ENCODE data around the gene PBX1.

- TF ChIP-seq EZH2phosphoT487 (IDR thresholded peaks at IDR 0.05; ENCODE audit: low read depth, severe bottlenecking, unreplicated experiment) = no peak
- TF ChIP-seq EZH2 (IDR thresholded peaks at IDR 0.05; ENCODE audit: borderline replicate concordance) = no peak
Measured at GRCh38 chr1:164768619-164769018, 209.6 kb downstream of the PBX1 start.
